HG02970 (cell line): Measurements from ENCODE around the gene SATB1.

Source experiments
- ATAC-seq: cut with Tn5 transposase; IDR thresholded peaks from one replicate; pipeline ENCODE4 v1.9.1; 2021; ENCODE audit warnings: mild to moderate bottlenecking, moderate library complexity, moderate number of reproducible peaks; ENCODE audit not compliant: unreplicated experiment, low FRiP score

Gene SATB1

DNA sequence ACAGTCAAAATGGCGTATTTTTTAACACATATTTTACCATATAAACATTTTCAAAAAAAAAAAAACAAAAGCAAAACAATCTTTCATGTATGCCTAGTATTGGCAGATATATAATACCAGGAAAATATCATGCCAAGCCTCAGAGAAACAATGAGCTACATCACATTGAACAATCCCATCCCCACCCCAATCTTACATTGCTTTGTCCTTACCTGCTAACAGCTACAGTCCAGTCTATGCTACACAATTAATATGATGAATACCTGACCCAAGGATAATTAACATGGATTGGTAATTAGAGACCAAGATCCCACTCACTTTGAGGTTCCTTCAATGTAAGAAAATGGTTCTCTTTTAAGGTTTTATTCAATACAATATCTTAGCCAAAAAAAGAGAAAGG is 7.6 kb upstream of the SATB1 start:
- no peak for ATAC-seq

DNA sequence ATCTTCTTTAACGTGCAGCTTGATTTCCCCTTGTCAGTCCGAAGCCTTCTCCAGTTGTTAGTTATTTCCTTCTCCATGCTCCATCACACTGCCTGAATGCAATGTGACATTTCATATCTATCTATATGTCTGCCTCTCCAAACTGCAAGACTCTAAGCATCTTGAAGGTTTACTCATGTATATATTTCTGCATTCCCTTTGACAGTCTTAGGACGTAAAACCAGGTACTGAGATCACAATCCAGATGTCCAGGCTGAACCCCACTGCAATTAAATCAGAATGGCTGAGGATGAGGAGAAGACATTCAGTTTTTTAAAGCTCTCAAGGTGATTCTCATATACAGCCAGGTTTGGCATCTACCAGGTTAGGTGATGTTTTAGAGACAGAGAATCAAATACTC is 6.1 kb upstream of the SATB1 start:
- ATAC-seq = no peak

DNA sequence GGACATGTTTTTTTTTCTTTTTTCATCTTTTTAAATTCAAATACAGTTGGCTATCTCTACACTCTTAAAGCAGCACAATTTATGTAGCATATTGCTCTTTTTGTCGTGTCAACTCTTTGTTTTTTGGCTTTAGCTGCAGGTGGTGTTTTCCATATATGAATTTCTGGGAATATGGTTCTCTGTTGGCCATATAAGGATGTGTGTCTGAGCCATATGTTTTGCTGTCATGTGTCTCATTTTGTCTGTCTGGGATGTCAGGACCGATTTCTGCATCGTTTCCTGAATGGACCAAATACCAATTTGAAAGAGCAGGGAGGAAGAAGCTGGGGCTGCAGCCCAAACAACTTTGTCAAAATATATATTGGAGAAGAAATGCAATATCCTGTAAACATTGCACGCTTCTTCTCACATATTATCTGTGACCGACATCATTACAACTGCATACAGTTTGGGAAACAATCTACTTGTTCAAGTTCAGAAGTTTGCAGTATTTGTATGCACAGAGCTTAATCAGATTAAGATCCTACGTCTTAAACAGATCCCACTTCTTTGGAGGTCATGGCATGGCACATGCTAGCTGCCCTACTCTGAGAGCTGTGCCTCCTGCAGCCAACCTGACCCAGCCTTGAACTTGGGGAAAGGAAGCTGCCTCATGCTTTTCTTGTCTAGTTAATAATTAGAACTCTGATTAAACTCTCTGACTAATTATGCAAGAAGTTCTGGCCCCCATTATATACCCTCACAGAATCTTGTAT is 4.0 kb upstream of the SATB1 start:
- no peak for ATAC-seq

DNA sequence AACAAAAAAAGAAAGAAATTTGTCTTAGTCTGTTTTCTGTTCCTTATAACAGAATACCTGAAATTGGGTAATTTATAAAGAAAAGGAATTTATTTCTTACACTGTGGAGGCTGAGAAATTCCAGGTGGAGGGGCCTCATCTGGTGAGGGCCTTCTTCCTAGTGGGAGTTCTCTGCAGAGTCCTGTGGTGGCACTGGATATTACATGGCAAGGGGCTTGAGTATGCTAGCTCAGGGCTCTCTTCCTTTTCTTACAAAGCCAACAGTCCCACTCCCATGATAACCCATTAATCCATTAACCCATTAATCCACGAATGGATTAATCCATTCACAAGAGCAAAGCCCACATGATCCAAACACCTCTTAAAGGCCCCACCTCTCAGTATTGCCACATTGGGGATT is 2.9 kb upstream of the SATB1 start:
- no peak for ATAC-seq

DNA sequence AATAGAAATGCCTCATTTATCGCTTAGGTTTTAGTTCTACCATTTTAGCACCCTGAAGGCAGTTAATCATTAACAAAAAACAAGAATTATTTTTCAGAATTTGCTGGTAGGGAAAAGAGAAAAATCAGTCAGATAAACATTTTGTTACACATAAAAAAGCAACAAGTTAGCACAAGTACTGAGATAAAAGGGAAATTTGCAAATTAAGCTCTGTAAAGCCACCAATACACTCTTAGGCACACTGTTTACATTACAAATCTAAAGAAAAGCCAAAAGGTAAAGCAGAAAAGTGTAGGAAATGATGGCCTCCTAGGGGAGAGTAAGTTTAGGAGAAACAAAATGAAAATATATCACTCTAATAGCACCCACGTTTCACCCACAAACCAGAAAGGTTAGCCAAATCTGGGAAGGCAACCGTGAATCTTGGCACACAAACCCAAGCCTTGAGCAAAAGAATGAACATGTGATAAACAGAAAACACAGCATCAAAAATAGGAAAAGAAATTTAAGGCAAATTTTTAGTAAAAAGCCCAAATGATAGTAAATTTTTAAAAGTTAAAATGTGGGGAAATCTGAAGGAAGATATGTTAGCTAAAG is 1.6 kb upstream of the SATB1 start:
- ATAC-seq = no peak

DNA sequence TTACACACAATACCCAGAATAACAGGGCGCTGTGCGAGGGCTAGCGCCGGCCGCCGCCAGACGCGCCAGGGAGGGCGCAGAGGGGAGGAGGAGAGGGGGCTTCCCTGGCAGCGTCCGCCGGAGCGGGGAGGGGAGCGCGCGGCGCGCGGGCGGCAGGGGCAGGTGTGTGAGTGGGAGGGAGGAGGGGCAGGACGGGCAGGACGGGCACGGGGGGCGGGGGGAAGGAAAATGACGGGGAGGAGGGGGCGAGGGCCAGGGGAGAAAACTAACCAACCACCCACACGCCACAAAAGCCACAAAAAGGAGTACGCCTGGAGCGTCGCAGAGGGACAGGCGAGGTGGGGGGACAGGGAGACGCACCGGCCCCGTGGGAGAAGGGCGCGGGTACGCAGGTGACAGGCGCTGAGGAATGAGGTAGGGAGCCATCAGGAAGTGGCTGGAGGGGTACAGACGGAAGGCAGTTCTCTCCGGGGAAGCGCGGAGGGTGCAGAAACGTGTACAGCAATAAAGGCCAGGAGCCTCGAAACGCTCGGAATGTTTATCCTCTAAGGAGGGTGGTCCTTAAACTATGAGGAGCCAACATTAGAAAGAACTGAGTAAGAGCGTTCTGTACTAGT is 610 bp upstream of the SATB1 start:
- no peak for ATAC-seq

DNA sequence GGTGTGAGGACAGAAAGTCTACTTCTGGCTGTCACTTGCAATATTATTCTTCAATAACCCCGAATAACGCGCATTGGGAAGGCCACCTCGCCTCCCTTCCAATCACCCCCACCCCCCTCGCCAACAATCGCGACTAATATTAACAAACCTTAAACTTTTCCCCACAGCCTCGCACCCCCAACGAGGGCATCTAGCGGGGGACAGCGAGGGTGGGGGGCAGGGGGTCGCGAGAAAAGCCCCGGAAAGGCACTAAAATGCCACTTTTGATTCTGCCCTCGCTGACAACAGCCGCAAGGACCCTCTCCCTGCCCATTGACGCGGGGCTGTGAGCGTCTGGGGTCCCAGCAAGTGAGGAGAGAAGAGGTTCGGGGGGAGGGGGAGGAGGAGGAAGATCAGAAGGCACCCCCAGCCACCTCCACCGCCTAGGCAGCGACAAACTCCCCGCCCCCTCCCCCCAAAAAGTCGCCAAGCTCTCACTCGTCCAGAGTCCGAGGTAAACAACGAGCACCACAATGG is 868 bp downstream of the SATB1 start:
- ATAC-seq = no peak

DNA sequence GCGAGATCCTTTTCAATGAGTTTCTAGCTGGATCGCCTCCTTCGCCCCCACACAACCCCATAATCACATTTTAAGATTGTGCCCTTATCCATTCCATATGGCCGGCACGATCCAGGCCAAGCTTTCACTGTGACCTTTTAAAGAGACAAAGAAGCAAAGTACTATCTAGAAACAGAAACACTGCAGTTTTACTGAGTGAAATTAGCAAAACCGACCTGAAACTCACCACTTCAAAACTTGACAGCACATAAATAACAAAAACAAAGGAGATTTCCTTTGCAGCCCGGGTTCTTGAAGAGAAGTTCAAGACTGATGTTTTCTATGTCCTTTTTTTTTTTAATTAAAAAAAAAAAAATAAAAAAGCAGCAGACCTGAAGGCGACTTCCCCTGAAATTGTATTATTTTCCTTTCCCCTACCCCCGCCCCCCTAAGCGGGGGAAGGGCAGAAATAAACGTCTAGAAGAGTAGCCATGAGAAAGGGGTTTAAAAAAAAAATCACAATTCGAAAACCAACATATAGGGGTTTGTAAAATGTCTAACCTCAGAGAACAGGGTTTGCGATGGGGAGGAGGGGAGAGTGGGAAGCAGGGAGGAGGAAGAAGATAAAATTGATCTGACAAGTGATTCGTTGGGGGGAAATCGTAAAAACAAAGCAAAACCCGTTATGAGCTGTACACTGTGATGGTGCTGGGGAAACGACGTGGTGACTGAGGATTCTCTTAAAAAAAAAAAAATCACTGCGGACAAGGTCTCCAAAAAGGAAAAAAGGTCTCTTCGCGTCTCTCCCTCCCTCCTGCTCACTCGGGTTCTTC is 1.5 kb downstream of the SATB1 start:
- peak; percentile 77 for ATAC-seq

DNA sequence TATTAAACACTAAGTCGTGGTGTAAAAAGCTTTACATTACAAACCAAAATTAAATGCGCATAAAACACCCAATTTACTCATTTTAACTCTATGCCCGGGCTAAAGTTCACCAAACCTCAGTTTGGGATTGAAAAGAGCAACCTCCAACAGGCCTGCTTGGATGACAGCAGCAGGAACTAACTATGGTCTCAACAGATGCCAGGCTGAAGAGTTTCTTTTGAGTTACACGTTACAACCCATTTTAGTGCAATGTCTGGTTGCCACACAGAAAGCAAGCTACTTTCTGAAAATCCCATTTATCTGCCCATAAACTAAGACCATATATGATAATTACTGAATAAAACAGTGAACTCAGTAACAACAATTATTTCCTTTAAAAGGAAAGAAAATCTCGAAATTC is 2.2 kb downstream of the SATB1 start:
- no peak for ATAC-seq

DNA sequence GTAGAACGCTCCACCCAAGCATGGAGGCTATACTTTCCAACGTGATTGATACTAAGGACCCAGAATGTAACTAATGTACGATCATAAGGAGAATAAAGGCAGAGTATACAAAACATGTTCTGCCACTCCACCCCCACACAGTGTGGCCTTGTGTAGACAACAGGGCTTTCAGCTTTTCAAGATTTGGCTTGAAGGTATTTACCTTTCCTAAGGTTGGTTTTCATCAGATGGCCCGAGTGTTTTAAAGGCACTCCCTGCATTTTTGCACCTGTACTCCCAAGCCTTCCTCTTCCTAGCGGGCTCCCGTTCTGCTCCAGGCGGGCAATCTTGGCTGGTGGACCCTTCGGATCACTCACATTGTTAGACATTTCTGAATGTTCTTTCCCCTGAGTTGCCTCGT is 4.6 kb downstream of the SATB1 start:
- no peak for ATAC-seq

DNA sequence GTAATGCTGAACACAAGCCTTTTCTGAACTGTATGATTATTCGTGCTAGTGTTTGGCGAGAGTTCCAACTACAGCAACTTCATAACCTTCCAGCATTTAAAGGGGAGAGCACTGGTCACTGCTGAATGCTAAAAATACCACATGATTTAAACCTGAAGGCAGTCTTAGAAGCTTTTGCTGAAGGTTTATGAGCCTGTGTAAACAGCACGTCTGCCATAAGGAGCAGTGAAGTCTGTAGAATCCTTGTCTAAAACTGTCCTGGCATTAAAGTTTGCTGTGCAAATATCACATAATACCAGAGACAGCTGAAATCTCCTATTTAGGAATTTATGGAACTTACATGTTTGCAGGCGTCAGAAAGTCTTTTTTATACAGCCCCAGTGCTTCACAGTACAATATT is 5.9 kb downstream of the SATB1 start:
- ATAC-seq = no peak

DNA sequence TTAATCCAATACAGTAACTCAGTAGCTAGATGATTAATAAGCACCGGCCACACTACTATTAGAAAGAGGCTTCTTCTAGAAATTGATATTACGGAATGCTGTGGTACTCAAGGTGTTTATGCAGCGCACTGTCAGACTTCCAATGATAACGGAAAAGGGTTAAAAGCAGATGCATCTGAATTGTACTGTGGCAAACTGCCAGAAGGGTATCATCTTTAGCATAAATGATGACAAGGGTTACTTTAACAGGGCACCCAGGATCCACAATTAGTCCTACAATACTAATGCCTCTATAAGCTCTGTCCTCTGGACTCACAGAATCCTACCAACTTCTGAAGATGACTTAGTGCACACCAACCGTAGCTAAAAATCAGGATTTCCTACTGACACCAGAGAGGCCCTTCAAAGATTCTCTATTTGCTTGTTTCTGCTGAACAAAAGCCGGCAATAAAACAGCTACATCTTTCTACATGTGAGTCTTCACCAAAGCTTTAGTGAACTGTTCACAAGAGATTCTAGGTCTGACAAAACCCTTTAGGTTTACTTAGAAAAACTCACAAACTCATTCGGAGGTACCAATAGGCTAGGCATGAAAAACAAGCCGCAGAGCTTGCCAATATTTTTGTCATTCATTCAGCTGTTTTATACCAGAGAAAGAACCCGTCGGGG is 7.1 kb downstream of the SATB1 start:
- no peak for ATAC-seq

DNA sequence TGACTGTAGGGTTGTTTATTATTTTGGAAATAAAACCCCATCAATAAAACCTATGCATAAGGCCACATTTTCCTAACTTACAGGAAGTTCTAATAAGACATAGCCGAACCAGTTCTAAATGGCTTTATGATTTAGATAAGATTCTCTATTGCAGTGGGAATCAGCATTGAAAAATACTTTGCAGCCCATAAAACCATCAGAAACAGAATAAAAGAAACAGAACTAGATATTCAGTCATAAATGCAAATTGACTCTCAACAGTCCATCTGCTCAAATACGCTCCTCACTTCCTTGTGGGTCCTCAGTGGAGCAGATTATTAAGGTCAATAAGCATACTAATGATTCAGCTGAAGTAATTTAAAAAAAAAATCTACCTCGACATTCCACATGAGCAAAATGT is 8.8 kb downstream of the SATB1 start:
- no peak for ATAC-seq

DNA sequence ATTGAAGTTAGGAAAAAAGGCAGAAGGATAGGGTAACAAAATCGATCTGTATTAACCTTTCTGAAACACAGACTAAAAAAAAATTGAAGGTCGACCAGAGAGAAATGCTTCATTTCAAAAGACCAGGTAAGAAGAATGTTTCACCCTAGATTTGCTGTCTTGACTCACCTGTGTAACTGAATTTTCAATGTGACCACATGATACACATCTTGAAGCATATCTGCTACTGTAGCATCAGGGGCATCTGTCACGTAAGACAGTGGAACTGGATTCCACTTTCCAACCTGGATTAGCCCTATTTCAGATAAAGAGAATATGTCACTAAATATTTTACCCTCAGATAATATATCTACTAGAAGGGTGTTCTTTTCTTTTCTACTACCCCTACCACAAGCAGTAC is 9.3 kb downstream of the SATB1 start:
- no peak for ATAC-seq

DNA sequence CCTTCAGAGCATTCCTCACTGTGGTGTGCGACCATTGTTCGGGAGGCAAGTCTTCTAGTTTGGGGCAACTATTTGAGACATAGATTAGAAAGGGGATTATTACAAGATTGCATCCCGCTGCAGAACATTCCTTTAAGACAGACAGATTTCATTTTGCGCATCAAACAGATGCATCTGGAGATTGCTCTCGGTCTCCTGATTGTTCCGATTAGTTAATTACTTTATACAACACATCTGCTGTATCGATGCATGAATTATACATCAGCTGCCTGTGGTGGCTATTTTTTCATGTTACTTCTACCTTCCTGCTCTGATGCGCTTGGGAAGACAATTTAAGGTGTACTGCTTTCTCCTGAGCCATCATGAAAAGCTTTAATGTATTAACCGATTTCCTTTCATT is 10.0 kb downstream of the SATB1 start:
- no peak for ATAC-seq

DNA sequence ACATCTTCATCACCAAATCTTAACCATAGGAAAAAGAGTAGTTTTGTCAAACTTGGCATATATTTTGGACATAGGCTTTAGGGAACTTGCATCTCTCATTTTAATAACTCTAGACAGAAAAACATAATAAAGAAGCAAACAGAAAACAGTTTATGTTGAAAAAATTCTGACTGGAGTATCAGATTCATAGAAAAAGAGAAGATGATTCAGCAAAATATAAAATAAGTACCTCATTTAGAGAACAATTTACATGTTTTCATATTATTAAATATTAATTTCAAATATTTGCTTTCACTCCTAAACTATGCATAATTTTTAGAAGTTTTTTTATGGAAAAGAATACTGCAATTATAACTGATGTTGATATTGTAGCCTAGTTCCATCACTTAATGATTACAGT is 12.5 kb downstream of the SATB1 start:
- no peak for ATAC-seq

DNA sequence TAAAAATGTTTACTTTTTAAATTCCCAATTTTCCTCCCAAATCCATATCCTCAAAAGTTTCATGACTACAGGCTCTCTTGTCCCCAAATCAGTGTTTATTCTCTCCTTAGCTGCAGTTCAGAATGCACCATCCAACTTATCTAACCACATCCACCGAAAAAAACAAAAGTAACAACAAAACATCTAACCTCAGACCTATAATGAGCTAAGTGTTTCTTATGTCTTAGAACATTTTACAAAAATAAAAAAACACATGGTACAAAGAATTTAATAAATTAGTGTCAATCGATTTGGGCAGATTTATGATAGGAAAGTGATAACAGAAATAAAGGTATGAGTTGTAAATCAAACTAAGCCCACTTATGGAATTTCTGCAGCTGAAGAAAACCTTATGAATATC is 13.6 kb downstream of the SATB1 start:
- no peak for ATAC-seq

DNA sequence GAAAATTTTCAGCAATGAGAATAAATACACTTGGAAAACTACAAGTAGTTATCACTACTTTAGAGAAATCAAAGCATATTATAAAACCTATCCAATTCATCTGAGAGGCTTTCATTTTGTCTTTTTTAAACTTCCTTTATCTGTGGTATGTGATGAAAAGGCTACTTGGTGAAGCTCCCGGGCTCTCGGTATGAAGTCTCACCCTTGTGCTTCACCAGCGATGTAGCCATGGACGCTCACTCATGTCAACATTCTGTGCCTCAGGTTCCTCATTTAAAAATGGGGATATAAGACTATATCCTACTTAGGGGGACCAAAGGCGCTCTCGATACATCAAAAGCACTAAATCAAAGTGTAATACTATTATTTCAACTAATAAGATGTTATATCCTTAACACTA is 14.9 kb downstream of the SATB1 start:
- ATAC-seq = no peak

DNA sequence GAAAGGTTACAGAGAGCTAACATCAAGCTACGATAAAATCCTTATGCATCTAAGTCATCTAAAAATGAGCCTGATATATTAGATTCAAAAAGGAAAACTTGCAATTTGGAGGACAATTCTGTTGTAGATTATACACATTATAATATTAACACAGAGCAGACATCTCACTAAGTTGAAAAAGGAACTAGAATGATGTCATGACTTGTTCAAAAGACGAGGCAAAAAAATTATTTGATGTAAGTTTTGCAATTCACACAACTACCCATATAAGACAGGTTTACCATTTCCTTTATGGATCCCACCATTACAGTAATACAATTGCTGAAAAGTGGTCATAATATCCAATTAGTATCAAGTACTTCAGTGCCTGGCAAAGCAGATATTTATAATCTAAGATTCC is 15.9 kb downstream of the SATB1 start:
- ATAC-seq = no peak

DNA sequence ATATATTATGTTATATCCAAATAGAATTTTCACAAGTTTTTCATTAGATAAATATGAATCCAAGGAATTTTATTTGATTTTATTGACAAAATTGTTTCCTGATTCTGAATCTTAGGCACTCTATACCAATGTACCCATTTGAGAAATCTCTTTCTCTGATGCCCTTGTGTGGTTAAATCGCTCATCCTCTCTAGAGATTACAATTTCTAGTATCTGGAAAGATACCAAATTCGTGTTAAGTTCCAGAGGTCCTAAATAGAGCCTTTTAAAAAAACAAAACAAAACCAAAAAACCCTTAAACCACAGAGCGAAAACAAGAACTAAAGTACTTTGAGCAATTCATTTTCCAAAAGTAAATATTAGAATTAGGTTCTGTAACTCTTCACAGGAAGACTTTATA is 20.0 kb downstream of the SATB1 start:
- no peak for ATAC-seq

DNA sequence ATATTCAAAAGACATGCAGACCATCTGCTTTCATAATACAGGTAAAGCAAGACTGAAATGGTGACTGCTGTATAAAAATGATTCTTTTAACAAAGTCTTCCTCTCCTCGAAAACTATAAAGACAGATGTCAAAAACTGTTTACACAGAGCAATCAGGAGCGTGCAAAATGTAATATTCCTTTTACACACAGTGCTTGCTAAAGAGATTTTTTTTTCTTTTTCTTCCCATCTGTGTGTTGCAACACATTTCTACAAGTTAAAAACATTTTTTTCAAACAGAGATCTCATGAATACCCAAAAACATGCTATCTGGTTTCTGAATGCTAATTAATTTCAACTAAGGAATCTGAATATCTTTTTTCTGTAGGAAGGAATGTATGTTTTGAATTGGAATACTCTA is 22.1 kb downstream of the SATB1 start:
- no peak for ATAC-seq
